Activated T-helper 1 cell treated with anti-CD3 and anti-CD28 coated beads, Interleukin-12 subunit alpha, Interleukin-12 subunit beta, Interleukin-2, Interleukin-4 antibody, amounts not matched to agents 30 ng/mL and 10 ng/mL and 1 ng/mL, durations not matched to agents 14 hours and 24 hours and 36 hours (primary cell): Measurements from ENCODE around the gene LYPLAL1. TPM values are rescaled to one million over a fixed set of nuclear protein-coding genes. Genes with fewer than 3 reads are reported as not detected.

ENCODE experiments used
- DNase-seq: peaks from one replicate; pipeline ENCODE4 v3.0.0; 2021; ENCODE audit warnings: low spot score
- H3K27ac Mint-ChIP-seq: one replicate; pipeline ENCODE4 v1.8.0; 2021; ENCODE audit warnings: mild to moderate bottlenecking, mixed read lengths
- H3K27me3 Mint-ChIP-seq: one replicate; pipeline ENCODE4 v1.8.0; 2022; ENCODE audit warnings: mild to moderate bottlenecking, moderate library complexity, mixed read lengths; ENCODE audit not compliant: insufficient read depth
- H3K36me3 Mint-ChIP-seq: one replicate; pipeline ENCODE4 v1.8.0; 2021; ENCODE audit warnings: low read depth, mixed read lengths
- H3K4me1 Mint-ChIP-seq: one replicate; pipeline ENCODE4 v1.8.0; 2021; ENCODE audit warnings: low read depth, mixed read lengths
- H3K4me3 Mint-ChIP-seq: one replicate; pipeline ENCODE4 v1.8.0; 2021; ENCODE audit warnings: mild to moderate bottlenecking, moderate library complexity, mixed read lengths
- H3K9me3 Mint-ChIP-seq: one replicate; pipeline ENCODE4 v1.8.0; 2021; ENCODE audit warnings: mixed read lengths
- intact Hi-C: fragments of 100-400 bp; cut with micrococcal nuclease; formaldehyde crosslinking; loops from one replicate; pipeline ENCODE4 v1.15.1; 2024
- total RNA-seq: library from RNA; stranded (reverse); gene quantifications from 2 replicates; pipeline ENCODE4 v1.2.3, GENCODE V29; 2022

LYPLAL1 gene
- total RNA-seq, 1 donor from 2014 or later, result 19.1 TPM

DNA sequence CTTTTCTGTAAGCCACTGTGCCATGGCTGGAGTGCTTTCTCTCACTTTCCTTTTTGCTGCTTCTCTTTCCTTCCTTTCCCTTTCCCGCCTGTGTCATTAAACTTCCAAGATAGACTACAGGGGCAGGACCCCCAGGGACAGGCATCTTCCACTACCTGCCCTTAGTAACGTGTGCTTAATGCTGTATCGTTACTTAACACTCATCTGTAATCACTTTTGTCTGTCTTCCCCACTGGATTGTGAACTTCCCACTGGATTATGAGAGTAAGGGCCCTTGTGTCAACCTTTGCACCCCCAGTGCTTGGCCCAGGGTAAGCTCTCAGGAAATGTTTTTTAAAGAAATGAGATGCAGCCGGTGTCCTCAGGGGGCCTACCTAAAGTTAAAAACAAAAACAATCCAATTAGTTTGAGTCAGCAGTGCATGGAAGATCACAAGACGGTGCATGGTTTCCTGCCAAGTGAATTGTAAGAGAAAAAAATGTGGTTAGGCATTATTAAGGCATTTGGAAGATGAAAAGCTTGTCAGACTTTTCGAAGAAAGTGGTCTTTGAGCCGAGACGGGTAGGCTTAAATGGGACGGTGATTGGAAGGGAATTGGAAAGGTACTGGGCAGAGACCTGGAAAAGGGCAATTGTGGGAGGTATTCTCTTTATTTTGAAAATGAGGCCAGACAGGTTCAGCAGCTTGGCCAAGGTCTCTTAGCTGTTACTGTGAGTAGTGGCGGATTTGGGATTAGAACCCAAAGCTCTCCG, 958 bp downstream of the LYPLAL1 start:
- H3K4me1 Mint-ChIP-seq, result peaks cover 51% of the 10 kb centered on the region
- no peaks in the 10 kb centered on the region for H3K9me3 Mint-ChIP-seq

GRCh38 chr1:219175212-219175564, 1.5 kb downstream of the LYPLAL1 start:
- H3K27ac Mint-ChIP-seq, result no peak overlapping the region
- peak overlapping the region; percentile 99 for H3K4me3 Mint-ChIP-seq
- H3K36me3 Mint-ChIP-seq, result peaks cover 24% of the 10 kb centered on the region
- peaks cover 51% of the 10 kb centered on the region for H3K4me1 Mint-ChIP-seq
- H3K9me3 Mint-ChIP-seq, result no peaks in the 10 kb centered on the region
- intact Hi-C loops, result loop anchor here (2.0 to 10.0 kb wide), 4 partner anchors 798 to 1550 kb away; partner anchors contain the start of genes RAB3GAP2 and RRP15
- no peak for DNase-seq
- H3K27me3 Mint-ChIP-seq, result no peaks in the 10 kb centered on the region

More for the DNA sequence above, 958 bp downstream of the LYPLAL1 start:
- Mint-ChIP-seq H3K4me3 (peak overlapping the region; percentile 99), H3K27me3 (no peaks in the 10 kb centered on the region), H3K36me3 (peaks cover 24% of the 10 kb centered on the region), H3K27ac (peak overlapping the region; percentile 97)
- intact Hi-C loops, result loop anchor here (1.0 to 10.0 kb wide), 6 partner anchors 15 to 1550 kb away; partner anchors contain the start of genes EPRS1, RAB3GAP2 and RRP15
- DNase-seq, result no peak

DNA sequence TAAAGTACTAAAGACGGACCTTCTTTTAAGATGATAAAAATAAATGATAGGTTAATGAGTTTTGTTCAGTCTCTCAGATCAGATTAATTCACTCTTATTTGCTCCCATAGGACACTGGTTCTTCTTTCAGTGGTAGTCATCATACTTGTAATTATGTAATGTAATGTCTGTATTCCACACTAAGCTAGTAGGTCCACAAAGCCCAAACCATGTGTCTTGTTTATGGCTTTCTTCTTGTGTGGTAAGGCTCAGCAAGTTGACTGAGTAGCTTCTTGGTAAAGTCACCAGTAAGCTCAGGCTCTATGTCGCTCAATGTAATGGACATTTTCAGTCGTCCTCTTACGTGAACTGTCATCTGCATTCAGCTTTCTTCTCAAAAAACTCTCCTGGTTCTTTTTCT, 2.5 kb downstream of the LYPLAL1 start:
- DNase-seq, result no peak
- intact Hi-C loops, result loop anchor here (10.0 kb wide), 2 partner anchors 1099 to 1551 kb away; partner anchors contain the start of gene RAB3GAP2
- no peak overlapping the region for H3K4me3 Mint-ChIP-seq
- no peak overlapping the region for H3K27ac Mint-ChIP-seq
- H3K27me3 Mint-ChIP-seq, result no peaks in the 10 kb centered on the region
- peaks cover 24% of the 10 kb centered on the region for H3K36me3 Mint-ChIP-seq
- H3K9me3 Mint-ChIP-seq, result no peaks in the 10 kb centered on the region
- H3K4me1 Mint-ChIP-seq, result peaks cover 47% of the 10 kb centered on the region

DNA sequence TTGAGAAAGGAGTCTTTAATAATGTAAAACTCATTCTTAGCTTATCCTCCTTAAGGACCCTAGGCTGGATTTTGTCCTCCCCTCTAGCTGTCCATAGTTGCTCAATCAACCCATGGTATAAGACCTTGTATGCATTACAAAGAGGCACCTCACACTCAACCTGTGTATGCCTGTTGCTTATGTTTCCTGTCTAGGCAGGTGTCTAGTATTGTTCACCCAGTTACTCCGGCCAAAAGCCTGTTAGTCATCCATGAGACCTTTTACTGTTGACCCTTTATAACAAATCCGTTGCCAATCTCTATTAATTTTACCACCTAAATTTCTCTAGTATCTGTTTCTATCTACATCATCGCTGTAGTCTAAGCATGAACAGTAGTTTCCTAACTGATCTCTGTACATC, 3.7 kb downstream of the LYPLAL1 start:
- Mint-ChIP-seq H3K27ac (no peak overlapping the region), H3K4me1 (peaks cover 44% of the 10 kb centered on the region), H3K27me3 (no peaks in the 10 kb centered on the region), H3K4me3 (no peak overlapping the region), H3K36me3 (peaks cover 26% of the 10 kb centered on the region), H3K9me3 (no peaks in the 10 kb centered on the region)
- DNase-seq, result no peak
- intact Hi-C loops, result loop anchor here (10.0 kb wide), 2 partner anchors 1097 to 1553 kb away; partner anchors contain the start of gene RAB3GAP2

DNA sequence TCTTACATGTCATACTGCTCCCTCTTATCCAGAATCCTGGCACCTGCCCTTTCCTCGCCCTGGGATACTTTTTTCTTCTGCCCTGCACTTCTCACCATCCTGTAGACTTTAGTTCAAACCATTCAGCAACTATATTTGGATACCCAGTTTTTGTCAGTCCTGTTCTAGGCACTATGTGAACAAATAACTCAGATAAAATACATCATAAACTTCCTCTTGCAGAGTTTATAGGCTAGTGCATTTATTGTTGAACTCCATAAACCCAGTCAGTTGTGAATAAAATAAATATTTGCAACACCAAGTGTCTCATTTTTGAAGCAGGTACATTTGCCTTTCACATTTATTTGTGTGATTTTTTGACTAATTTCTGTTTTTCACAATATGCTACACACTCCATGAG, 4.3 kb downstream of the LYPLAL1 start:
- intact Hi-C loops, result loop anchor here (10.0 kb wide), 2 partner anchors 1097 to 1553 kb away; partner anchors contain the start of gene RAB3GAP2
- H3K27me3 Mint-ChIP-seq, result no peaks in the 10 kb centered on the region

DNA sequence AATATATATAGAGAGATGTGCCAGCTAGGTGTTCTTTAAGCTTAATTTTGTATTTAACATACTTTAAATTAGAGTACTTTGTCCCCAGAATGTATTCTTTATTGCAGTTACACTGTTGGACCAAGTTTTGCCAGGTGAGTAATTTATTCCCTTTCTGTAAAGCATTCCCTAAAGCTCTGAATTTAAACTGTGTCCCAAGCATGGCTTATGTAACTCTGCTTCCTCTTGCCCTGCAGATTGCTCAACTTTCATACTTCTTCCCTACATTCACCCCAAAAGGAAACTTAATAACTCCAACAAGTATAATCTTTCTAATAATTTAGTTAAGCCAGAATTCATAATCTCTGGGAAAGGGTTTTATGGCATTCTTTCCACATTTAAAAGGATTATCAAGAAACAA, 5.6 kb downstream of the LYPLAL1 start:
- H3K27ac Mint-ChIP-seq, result no peak overlapping the region
- intact Hi-C loops, result loop anchor here (10.0 kb wide), 2 partner anchors 1096 to 1554 kb away; partner anchors contain the start of gene RAB3GAP2
- H3K27me3 Mint-ChIP-seq, result no peaks in the 10 kb centered on the region
- no peaks in the 10 kb centered on the region for H3K9me3 Mint-ChIP-seq
- H3K4me1 Mint-ChIP-seq, result peaks cover 35% of the 10 kb centered on the region
- H3K36me3 Mint-ChIP-seq, result peaks cover 24% of the 10 kb centered on the region
- no peak overlapping the region for H3K4me3 Mint-ChIP-seq
- DNase-seq, result no peak

More for the DNA sequence above, 4.3 kb downstream of the LYPLAL1 start:
- no peak for DNase-seq
- H3K27ac Mint-ChIP-seq, result no peak overlapping the region
- H3K9me3 Mint-ChIP-seq, result no peaks in the 10 kb centered on the region
- H3K4me1 Mint-ChIP-seq, result peaks cover 41% of the 10 kb centered on the region
- H3K36me3 Mint-ChIP-seq, result peaks cover 28% of the 10 kb centered on the region
- H3K4me3 Mint-ChIP-seq, result no peak overlapping the region

DNA sequence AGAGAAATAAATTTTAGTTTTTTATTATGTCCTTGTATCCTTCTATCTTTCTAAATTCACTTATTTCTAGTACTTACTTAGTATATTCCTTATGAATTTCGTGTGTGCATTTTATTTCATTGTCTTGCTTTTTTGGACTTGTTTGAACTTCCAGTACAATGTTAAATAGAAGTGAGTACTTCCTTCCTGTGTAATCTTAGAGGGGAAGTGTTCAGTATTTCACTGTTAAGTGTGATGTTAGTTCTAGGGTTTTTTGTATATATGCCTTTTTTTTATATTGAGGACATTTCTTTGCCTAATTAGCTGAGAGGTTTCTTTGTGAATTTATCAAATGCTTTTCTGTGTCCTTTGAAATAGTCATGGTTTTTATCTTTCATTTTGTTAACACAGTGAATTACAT, 10.7 kb downstream of the LYPLAL1 start:
- H3K27ac Mint-ChIP-seq, result no peak overlapping the region
- H3K4me3 Mint-ChIP-seq, result no peak overlapping the region
- no peaks in the 10 kb centered on the region for H3K27me3 Mint-ChIP-seq
- peaks cover 12% of the 10 kb centered on the region for H3K36me3 Mint-ChIP-seq
- intact Hi-C loops, result no loop called here
- H3K9me3 Mint-ChIP-seq, result no peaks in the 10 kb centered on the region
- DNase-seq, result no peak
- H3K4me1 Mint-ChIP-seq, result peaks cover 27% of the 10 kb centered on the region

GRCh38 chr1:219185486-219186117, 11.9 kb downstream of the LYPLAL1 start:
- Mint-ChIP-seq H3K27ac (no peak overlapping the region), H3K27me3 (no peaks in the 10 kb centered on the region), H3K9me3 (no peaks in the 10 kb centered on the region), H3K4me1 (peaks cover 30% of the 10 kb centered on the region), H3K4me3 (no peak overlapping the region), H3K36me3 (peaks cover 10% of the 10 kb centered on the region)
- no peak for DNase-seq
- intact Hi-C loops, result no loop called here

GRCh38 chr1:219188331-219188803, 14.7 kb downstream of the LYPLAL1 start:
- no peaks in the 10 kb centered on the region for H3K9me3 Mint-ChIP-seq
- peaks cover 30% of the 10 kb centered on the region for H3K4me1 Mint-ChIP-seq
- peaks cover 13% of the 10 kb centered on the region for H3K36me3 Mint-ChIP-seq
- H3K4me3 Mint-ChIP-seq, result peak overlapping the region; percentile 49
- H3K27ac Mint-ChIP-seq, result no peak overlapping the region
- intact Hi-C loops, result no loop called here
- DNase-seq, result no peak
- no peaks in the 10 kb centered on the region for H3K27me3 Mint-ChIP-seq

GRCh38 chr1:219189021-219189824, 15.5 kb downstream of the LYPLAL1 start:
- H3K4me3 Mint-ChIP-seq, result peak overlapping the region; percentile 22

DNA sequence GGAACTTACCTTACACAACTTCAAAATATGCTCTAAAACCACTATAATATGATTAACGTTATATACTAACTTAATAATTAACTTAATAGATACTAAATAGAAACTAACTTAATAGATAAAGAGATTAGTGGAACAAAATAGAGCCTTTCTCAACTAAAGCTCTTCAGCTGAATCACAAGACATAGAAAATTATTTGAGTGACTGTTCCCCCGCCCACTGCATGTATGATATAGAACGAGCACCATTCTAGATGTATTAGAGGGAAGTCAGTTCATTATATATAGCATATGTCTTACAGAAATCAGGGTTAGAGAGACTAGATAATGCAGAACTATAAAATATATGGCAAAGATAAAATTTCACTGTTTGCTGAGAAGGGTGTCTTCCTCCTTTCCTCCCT, 16.3 kb downstream of the LYPLAL1 start:
- Mint-ChIP-seq H3K36me3 (peaks cover 13% of the 10 kb centered on the region), H3K4me1 (peaks cover 25% of the 10 kb centered on the region), H3K27me3 (no peaks in the 10 kb centered on the region), H3K9me3 (no peaks in the 10 kb centered on the region), H3K4me3 (no peak overlapping the region), H3K27ac (no peak overlapping the region)
- no peak for DNase-seq
- intact Hi-C loops, result loop anchor here (1.0 kb wide), 2 partner anchors 16 to 135 kb away; no protein-coding TSS in a partner anchor

More at GRCh38 chr1:219189021-219189824, 15.5 kb downstream of the LYPLAL1 start:
- DNase-seq, result no peak
- peaks cover 28% of the 10 kb centered on the region for H3K4me1 Mint-ChIP-seq
- no peaks in the 10 kb centered on the region for H3K27me3 Mint-ChIP-seq
- H3K27ac Mint-ChIP-seq, result peak overlapping the region; percentile 48
- peaks cover 13% of the 10 kb centered on the region for H3K36me3 Mint-ChIP-seq
- no peaks in the 10 kb centered on the region for H3K9me3 Mint-ChIP-seq
- intact Hi-C loops, result loop anchor here (1.0 kb wide), 2 partner anchors 15 to 136 kb away; no protein-coding TSS in a partner anchor

GRCh38 chr1:219190605-219191004, 16.9 kb downstream of the LYPLAL1 start:
- Mint-ChIP-seq H3K36me3 (peaks cover 11% of the 10 kb centered on the region), H3K9me3 (no peaks in the 10 kb centered on the region), H3K27me3 (no peaks in the 10 kb centered on the region), H3K4me1 (peaks cover 21% of the 10 kb centered on the region), H3K27ac (no peak overlapping the region), H3K4me3 (no peak overlapping the region)
- no peak for DNase-seq
- intact Hi-C loops, result no loop called here
